ENCODE results near the gene LYPLAL1. TPM values are rescaled to one million over a fixed set of nuclear protein-coding genes. Genes with fewer than 3 reads are reported as not detected.

The LYPLAL1 gene
- total RNA-seq, 2 donors from 2014 or later: 22.4 to 32.9 TPM

DNA sequence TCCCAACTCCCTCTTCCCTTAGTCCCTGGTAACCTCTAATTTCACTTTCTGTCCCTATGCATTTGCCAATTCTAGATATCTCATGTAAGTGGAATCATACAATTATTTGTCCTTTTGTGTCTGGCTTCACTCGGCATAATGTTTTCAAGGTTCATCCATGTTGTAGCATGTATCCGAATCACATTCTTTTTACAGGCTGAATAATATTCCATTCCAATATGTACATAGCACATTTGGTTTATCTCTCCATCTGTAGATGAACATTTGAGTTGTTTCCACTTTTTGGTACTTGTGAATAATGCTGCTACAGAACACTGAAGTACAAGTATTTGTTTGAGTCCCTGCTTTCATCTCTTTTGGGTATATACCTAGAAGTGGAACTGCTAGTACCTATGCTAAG is 857 bp upstream of the LYPLAL1 start:
- WGBS, 2 donors: 93% methylated on average over 2 of the region's 2 CpGs
- Histone ChIP-seq H3K4me1 (peaks cover 32% of the 10 kb centered on the region), H3K27ac (peak overlapping the region in 2 of 4 donors; percentile 96 to 98), H3K36me3 (replicated peaks in 1 of 2; ENCODE audit: insufficient read depth in 1 of 2, low read depth in 2 of 2) (no peaks in the 10 kb centered on the region), H3K9me3 (no peaks in the 10 kb centered on the region), H3K4me3 (no peak overlapping the region), H3K27me3 (no peaks in the 10 kb centered on the region)
- intact Hi-C loops (cut with DNase I): no loop called here
- DNase-seq (no peak), ATAC-seq (no peak)
- TF ChIP-seq POLR2A (IDR thresholded peaks at IDR 0.05) (no peak), CTCF (IDR thresholded peaks at IDR 0.05) (no peak)

GRCh38 chr1:219173434-219173757 is 282 bp upstream of the LYPLAL1 start:
- H3K9me3 ChIP-seq: no peaks in the 10 kb centered on the region
- intact Hi-C loops (cut with DNase I): no loop called here

DNA sequence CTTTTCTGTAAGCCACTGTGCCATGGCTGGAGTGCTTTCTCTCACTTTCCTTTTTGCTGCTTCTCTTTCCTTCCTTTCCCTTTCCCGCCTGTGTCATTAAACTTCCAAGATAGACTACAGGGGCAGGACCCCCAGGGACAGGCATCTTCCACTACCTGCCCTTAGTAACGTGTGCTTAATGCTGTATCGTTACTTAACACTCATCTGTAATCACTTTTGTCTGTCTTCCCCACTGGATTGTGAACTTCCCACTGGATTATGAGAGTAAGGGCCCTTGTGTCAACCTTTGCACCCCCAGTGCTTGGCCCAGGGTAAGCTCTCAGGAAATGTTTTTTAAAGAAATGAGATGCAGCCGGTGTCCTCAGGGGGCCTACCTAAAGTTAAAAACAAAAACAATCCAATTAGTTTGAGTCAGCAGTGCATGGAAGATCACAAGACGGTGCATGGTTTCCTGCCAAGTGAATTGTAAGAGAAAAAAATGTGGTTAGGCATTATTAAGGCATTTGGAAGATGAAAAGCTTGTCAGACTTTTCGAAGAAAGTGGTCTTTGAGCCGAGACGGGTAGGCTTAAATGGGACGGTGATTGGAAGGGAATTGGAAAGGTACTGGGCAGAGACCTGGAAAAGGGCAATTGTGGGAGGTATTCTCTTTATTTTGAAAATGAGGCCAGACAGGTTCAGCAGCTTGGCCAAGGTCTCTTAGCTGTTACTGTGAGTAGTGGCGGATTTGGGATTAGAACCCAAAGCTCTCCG is 958 bp downstream of the LYPLAL1 start:
- no peaks in the 10 kb centered on the region for H3K9me3 ChIP-seq
- DNase-seq: peak; percentile 50 to 71 (median 54)
- H3K4me1 ChIP-seq: peaks cover 36% of the 10 kb centered on the region
- 4 to 5% methylated on average over 11 of the region's 11 CpGs for WGBS, 2 donors
- TF ChIP-seq POLR2A (IDR thresholded peaks at IDR 0.05): peak in 2 of 3 donors; percentile 13 to 40
- TF ChIP-seq CTCF (IDR thresholded peaks at IDR 0.05): no peak
- H3K4me3 ChIP-seq: peak overlapping the region; percentile 52 to 83
- H3K36me3 ChIP-seq (replicated peaks in 1 of 2; ENCODE audit: insufficient read depth in 1 of 2, low read depth in 2 of 2): no peaks in the 10 kb centered on the region
- intact Hi-C loops (cut with DNase I): no loop called here
- H3K27me3 ChIP-seq: no peaks in the 10 kb centered on the region
- H3K27ac ChIP-seq: peak overlapping the region; percentile 46 to 98 (median 94)
- peak; percentile 62 for ATAC-seq

More at GRCh38 chr1:219173434-219173757, 282 bp upstream of the LYPLAL1 start:
- no peak for ATAC-seq
- H3K4me3 ChIP-seq: peak overlapping the region; percentile 52 to 83
- DNase-seq: no peak
- H3K27ac ChIP-seq: peak overlapping the region; percentile 46 to 98 (median 94)
- no peaks in the 10 kb centered on the region for H3K36me3 ChIP-seq (replicated peaks in 1 of 2; ENCODE audit: insufficient read depth in 1 of 2, low read depth in 2 of 2)
- 24 to 26% methylated on average over 6 of the region's 6 CpGs for WGBS, 2 donors
- H3K4me1 ChIP-seq: peaks cover 36% of the 10 kb centered on the region
- TF ChIP-seq POLR2A (IDR thresholded peaks at IDR 0.05): no peak
- no peak for TF ChIP-seq CTCF (IDR thresholded peaks at IDR 0.05)
- no peaks in the 10 kb centered on the region for H3K27me3 ChIP-seq

- intact Hi-C loops (cut with DNase I): no loop called here
- ATAC-seq (peak; percentile 1), DNase-seq (no peak)
- WGBS, 2 donors: 24 to 26% methylated on average over 3 of the region's 3 CpGs
- H3K27me3 ChIP-seq: no peaks in the 10 kb centered on the region
- H3K9me3 ChIP-seq: no peaks in the 10 kb centered on the region
- peak overlapping the region; percentile 46 to 98 (median 94) for H3K27ac ChIP-seq
- peaks cover 42% of the 10 kb centered on the region for H3K4me1 ChIP-seq
- TF ChIP-seq CTCF (IDR thresholded peaks at IDR 0.05) (peak in 1 of 7 experiments; percentile 8), POLR2A (IDR thresholded peaks at IDR 0.05) (peak in 1 of 3 donors; percentile 3)
- H3K4me3 ChIP-seq: peak overlapping the region in 1 of 2 donors; percentile 83
- no peaks in the 10 kb centered on the region for H3K36me3 ChIP-seq (replicated peaks in 1 of 2; ENCODE audit: insufficient read depth in 1 of 2, low read depth in 2 of 2)
These were observed 1.5 kb downstream of the LYPLAL1 start for GRCh38 chr1:219175212-219175564.

- H3K36me3 ChIP-seq (replicated peaks in 1 of 2; ENCODE audit: insufficient read depth in 1 of 2, low read depth in 2 of 2): no peaks in the 10 kb centered on the region
- no peak for DNase-seq
- no peaks in the 10 kb centered on the region for H3K9me3 ChIP-seq
- TF ChIP-seq CTCF (IDR thresholded peaks at IDR 0.05): no peak
- TF ChIP-seq POLR2A (IDR thresholded peaks at IDR 0.05): no peak
- H3K4me1 ChIP-seq: peaks cover 42% of the 10 kb centered on the region
- H3K27me3 ChIP-seq: no peaks in the 10 kb centered on the region
- H3K27ac ChIP-seq: no peak overlapping the region
- ATAC-seq: no peak
- WGBS, 2 donors: 83 to 86% methylated on average over 4 of the region's 4 CpGs
- H3K4me3 ChIP-seq: no peak overlapping the region
- intact Hi-C loops (cut with DNase I): no loop called here
These were observed 2.5 kb downstream of the LYPLAL1 start for GRCh38 chr1:219176168-219176567.
